Fibroblast of gingiva (primary cell): ENCODE results near the gene CRYBG2.
"Not testable (repeated sequence)": the region's sequence is repeated elsewhere in the genome, so short reads cannot be mapped to it uniquely, and the experiment has no call there.

Experiments
- DNase-seq: peaks from one replicate; pipeline ENCODE4 v3.0.0-alpha.2; 2011; ENCODE audit warnings: low read depth

The CRYBG2 gene

DNA sequence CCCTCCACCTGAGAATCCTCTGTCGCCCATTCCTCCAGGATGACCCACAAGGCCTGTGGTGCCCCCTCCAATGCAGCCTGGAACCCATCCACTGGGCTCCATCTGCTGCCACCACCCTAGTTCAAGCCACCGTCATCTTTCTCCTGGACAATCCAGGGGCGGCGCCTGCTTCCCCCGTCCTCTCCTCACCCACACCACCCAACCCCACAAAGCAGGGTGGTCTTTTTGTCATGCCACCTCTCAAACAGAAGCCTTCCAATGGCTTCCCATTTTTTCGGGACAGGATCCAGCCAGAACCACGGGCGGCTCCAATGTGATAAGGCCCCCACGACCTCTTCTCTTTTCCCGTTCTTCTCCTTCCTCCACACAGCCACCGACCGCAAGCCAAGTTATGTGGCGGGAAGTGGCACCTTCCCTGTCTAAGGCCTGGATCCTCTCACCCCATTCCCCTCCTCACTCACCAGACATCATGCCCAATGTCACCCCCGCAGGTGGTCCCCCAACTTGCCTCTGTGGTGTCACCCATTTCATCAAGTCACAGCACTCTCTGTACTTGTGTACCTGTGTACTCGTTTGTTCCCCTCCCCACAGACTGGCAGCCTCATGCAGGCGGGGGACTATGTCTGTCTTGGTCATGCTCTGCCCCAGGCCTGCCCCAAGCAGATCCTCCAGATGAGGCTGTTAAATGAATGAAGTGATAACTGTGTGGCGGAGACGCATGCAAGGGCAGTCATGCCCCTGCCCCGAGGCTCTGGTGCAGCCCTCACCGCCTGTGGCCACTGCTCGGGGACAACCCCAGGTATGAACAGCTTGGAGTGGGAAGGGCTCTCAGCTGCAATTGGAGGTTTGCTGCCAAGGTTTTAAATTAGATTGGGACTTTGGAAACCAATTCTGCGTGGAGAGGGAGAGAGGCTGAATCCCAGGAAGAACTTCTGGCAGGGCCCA, 58.5 kb downstream of the CRYBG2 start:
- no peak for DNase-seq

DNA sequence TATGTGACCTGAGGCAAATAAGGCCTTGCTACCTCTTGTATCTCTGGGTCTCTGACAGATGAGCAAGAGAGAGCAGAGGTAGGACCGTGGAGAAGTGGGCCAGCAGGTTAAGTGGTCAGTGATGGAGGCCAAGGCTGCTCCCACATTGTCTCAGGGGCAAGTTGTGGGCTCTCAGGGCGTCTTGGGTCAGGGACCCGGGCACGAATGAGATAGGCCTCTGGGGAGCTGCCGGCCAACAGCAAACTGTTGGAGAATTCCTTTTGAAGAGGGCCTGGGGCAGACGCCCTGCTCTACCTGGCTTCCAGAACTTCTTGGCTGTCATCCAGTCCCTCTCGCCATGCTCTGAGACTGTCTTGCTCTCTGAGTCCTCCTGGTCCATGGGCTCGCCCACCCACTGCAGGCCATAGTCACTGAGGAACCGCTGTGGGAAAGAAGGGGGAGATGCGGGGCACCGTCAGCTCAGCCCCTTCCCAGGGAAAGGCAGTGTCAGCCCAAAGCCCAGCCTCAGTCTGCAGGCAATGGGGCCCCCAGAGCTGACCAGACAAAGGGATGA, 59.9 kb downstream of the CRYBG2 start:
- no peak for DNase-seq

GRCh38 chr1:26292735-26293134, 61.2 kb downstream of the CRYBG2 start:
- not testable (repeated sequence) for DNase-seq

DNA sequence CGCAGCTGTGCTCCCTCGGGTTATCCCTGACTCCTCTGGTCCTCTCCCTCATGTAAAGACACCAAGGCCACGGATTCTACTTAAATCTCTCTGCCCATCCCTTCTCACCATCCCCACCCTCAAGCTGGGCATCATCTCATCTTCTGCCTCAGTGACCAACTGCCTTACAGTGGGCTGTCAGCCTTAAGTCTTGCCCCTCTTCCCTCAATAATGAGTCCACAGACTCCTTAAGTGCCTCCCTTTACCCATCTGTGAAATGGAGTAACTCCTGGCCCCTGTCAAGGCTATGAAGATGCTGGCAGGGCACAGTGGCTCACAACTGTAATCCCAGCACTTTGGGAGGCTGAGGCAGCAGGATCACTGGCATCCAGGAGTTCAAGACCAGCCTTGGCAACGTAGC, 62.0 kb downstream of the CRYBG2 start:
- no peak for DNase-seq

DNA sequence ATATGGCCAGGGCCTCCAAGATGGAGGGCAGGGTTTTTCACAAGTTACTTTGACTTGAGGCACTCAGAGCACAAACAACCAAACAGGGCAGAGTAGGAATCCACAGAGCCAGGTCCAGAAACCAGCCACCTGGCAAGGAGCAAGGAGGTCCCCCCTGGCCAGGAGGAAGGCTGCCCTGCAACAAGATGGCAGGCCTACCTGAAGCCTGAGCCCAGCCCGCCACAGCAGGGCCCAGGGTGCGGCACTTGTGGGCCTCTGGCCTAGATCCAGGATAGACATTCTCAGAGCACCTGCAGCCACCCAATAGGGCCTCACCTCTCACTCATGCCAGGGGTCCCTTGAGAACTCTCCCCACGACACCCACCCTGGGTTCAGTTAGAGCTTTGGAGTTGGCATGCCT, 62.5 kb downstream of the CRYBG2 start:
- no peak for DNase-seq

GRCh38 chr1:26290882-26291261, 63.1 kb downstream of the CRYBG2 start:
- no peak for DNase-seq

DNA sequence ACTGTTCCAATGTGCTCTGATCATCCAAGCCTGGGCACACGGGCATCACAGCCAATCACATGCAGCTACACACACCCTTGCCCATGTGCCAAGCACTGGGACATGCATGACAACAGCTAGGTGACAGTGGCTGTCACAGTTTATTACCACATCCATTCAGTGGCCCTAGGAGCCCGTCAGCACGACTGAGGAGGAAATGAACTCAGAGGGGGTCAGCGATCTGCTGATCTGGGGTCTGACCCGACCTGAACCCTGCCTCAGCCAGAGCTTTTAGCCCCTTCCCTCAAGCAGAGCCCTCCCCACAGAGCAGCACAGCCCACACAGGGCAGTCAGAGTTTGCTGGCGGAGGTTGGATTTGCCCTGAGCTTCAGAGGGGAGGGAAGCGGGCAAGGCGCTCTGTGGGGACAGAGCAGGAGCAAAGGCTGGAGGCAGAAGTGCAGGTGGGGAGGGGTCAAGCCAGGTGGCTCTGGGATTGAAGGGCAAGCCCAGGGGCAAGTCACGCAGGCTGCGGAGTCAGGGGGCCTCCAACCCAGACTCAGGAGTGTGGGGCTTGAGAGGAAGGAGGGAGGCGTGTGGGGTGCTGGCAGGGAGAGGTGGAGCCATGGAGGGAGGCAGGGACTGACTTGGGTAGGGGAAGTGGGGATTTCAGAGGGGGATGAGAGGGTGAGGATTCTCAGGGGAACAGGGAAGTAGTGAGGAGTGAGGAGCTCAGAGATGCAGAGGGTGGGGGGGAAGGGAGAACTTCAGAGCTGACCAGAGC, 63.6 kb downstream of the CRYBG2 start:
- DNase-seq = no peak

DNA sequence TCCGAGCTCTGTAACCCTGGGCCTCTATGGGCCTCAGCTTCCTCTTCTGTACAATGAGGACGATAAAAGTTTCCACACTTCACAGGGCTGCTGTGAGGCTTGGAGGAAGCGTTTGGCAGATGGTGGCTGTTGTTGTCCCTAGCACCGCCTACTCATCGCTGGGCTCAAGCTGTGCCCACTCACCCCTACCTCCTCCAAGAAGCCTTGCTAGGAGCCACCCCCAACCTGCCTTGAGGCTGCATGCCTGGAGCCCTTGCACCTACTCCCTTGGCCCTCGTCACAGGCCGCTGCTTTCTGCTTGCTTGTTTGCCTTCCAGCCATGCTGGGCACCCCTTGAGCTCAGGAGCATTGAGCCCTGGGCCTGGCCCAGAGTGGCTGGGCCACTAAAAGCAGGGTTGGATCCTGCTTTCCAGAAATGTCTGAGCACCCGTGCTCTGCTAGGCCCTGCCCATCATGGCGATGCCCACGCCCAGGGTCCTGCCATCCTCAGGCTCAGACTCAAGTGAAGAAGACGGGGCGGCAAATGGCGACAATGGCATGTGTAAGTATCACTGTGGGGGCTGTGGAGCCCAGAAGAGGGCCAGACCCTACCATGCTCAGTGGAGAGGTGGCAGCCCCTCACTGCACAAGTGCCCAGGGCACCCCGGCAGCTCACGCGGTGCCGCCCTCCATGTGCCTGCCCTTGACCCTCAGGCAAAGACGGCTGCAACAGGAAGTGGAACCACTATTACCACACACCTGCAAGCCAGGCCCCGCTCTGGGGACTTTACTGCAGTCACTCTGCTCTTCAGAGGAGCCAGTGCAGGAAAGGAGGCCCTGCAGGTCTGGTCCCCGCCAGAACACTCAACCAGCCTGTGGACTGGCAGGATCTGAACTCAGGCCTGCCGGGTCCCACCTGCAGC, 64.5 kb downstream of the CRYBG2 start:
- no peak for DNase-seq

DNA sequence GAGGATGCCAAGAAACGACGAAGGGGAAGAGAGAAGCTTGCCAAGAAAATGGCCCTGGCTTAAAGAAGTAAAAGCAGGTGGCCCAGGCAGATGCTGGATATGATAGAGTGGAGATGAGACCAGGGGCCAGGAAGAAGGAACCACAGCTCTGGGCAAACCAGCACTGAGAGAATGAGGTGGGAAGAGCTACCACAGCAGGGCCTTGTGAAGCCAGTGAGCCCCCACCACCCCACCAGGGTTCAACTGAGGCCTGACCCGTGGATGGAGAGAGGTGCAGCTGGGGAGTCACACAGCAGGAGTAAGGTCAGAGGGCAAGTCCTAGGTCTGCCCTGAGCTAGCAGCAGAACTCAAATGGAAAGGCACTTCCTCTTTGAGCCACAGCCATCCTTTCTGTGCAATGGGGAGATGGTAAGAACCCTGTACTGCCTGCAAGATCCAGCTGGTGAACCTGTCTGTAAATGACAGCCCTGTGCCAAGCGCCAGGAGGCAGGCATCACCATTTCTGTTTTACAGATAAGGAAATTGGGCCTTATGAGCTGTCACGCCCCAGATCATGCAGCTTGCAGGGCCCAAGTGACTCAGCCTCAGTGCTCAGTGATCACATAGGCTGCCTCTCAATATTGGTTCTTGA, 65.5 kb downstream of the CRYBG2 start:
- DNase-seq = no peak

DNA sequence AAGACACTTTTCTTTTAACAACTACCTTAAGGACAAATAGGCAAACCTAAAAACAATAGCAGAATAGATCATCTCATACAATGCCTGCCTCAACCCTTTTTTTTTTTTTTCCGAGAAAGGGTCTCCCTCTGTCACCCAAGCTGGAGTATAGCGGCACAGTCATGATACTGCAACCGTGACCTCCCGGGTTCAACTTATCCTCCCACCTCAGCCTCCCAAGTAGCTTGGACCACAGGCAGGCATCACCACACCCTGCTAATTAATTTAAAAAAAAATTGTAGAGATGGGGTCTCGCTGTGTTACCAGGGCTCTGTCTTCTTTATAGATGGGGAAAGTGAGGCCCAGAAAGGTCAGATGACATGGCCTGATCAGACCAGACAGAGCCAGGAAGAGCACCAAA, 66.1 kb downstream of the CRYBG2 start:
- DNase-seq = no peak

DNA sequence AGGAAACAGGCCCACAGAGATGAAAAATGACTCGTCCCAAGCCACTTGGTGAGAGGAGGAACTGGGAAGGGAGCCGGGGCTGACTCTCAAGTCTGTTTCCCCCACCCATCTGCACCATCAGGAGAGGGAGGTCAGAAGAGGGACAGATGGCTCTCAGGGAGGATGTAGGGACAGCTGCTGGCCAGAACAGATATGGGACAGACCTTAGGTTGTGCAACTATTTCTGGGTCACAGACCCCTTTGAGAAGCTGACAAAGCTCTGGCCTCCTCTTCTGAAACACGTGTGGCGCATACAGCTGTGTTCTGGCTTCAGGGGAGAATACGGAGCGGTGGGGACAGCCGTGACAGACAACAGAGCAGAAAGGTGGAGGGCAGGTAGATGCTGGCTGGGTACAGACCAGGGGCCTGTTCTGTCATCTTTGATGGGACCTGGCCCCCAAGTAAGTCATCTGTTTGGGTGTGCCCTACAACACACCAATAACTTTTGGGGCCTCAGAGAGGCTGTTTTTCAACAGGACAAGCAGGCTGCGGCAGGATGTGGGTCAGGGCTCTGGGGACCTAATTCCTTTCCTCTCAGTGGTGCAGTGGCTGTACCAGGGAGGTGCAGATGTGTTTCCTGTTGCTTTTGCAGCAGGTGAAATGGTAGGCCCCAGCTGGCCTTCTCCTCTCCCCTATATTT, 66.8 kb downstream of the CRYBG2 start:
- no peak for DNase-seq

- DNase-seq = no peak
Observed at GRCh38 chr1:26286064-26286416, 67.9 kb downstream of the CRYBG2 start.

- no peak for DNase-seq
Observed at GRCh38 chr1:26285366-26286063, 68.4 kb downstream of the CRYBG2 start.

GRCh38 chr1:26284597-26285347, 69.2 kb downstream of the CRYBG2 start:
- peak; percentile 77 for DNase-seq

GRCh38 chr1:26283871-26284596, 69.9 kb downstream of the CRYBG2 start:
- DNase-seq = no peak

DNA sequence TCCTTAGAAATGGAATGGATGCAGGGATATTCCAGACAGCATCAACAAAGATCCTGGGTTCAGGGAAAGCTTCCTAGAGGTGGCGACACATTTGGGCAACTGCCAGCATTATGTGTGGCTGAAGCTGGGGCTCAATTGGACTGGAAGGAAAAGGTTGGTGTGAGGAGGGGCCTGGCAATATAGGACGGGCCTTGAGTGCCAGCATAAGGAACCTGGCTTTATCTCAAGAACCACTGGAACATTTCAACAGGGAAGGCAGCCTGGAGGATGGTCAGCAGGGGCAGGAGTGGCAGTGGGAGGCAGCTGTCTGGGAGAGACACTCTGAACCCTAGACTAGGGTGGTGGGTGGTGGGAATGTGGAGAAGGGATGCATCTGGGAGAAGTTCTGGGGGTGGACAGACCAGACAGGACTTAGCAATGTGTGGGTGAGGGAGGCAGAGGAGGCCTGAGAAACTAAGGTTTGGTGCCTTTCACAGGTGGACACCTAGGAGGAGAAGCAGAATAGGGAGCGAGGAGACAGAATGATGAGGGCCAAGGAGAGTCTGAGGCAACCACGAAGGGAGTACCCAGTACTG, 70.6 kb downstream of the CRYBG2 start:
- no peak for DNase-seq

DNA sequence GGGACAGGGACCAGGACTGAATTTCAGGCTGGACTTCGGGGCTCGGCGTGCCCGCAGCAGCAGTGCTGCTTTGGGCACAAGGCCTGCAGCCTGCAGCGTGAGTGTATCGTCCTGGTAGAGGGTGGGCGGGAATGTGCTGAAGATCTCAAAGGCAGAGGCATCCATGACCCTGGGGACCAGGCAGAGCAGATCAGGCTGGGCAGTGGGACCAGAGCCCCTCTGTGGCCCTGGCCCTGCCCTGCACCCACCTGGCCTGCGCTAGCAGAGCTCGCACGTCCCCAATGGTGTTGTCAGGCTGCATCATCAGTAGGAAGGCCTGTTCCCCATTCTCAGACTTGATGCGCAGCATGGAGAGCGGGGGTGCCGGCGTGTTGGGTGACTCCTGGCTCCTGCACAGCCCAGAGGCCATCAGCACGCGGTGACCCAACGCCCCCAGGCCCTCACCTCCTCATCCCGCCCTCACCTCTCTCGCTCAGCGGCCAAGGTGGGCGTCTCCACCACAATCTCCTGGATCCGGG, 71.5 kb downstream of the CRYBG2 start:
- no peak for DNase-seq

DNA sequence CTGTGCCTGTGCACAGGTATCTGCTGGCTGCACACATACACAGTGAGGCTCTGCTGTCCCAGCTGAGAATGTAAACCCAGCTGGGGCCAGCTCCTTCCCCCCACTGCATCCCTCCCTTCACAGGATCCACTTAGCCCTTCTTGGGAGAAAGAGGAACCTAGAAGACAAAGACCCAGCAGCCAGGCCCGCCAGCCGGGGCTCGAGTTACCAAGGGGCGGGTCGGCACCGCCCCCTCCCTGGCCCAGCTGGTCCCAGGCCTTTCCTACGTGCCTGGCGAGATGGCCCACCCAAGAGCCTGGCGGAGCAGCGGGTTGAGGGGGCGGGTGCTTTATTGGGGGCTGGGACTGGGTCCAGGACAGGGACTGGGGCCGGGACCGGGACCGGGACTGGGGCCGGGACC, 72.0 kb downstream of the CRYBG2 start:
- DNase-seq = peak; percentile 32
